GM19463 (cell line): Measurements from ENCODE around the gene TSPAN10.

Source experiments
- ATAC-seq: cut with Tn5 transposase; IDR thresholded peaks from one replicate; pipeline ENCODE4 v1.9.1; 2021; ENCODE audit warnings: mild to moderate bottlenecking, moderate library complexity; ENCODE audit not compliant: unreplicated experiment

TSPAN10 gene

DNA sequence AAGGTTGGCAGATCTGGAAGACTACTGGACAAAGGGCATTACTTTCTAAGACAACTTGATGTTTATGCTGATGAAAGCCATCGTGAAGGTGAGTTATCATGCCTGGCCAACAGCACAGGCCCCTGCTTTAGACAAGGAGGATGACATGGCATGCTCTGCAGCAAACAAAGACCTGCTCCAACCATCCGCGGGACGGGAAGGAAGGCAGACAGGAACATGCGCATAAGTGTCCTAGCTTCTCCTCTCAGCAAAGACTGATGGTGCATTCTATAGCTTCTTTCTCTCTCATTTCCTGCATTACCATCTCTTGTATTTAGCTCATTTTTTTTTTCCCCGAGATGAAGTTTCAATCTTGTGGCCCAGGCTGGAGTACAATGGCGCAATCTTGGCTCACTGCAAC, 5.5 kb upstream of the TSPAN10 start:
- ATAC-seq, result no peak

DNA sequence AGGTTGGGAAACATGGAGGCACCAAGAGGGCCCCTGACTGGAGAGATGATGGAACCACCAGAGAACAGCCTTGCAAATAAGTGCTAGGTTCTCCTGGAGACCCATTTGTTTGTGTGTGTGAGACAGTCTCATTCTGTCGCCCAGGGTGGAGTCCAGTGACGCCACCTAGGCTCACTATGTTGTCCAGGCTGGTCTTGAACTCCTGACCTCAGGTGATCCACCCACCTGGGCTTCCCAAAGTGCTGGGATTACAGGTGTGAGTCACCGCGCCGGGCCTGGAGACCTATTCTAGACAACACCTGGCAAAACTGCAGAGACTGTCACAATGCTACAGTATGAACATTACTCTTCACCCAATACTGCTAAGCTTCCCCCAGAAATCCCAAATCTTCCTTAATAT, 1.6 kb upstream of the TSPAN10 start:
- ATAC-seq, result no peak

DNA sequence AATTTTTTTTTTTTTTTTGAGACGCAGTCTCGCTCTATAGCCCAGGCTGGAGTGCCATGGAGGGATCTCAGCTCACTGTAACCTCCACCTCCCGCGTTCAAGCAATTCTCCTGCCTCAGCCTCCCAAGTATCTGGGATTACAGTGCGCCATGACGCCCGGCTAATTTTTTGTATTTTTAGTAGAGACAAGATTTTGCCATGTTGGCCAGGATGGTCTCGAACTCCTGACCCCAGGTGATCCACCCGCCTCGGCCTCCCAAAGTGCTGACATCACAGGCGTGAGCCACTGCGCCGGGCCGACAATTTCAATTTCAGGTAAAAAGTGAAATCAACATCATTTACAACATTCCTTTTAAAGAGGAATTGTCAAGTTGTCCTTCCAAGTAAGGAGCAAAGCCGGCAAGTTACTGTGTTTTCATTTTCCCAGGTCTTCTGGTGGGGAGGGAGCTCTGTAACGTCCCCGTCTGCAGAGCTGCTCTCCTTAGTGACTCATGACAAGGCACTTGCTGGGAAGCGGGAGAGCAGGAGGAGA, 957 bp upstream of the TSPAN10 start:
- ATAC-seq, result no peak

DNA sequence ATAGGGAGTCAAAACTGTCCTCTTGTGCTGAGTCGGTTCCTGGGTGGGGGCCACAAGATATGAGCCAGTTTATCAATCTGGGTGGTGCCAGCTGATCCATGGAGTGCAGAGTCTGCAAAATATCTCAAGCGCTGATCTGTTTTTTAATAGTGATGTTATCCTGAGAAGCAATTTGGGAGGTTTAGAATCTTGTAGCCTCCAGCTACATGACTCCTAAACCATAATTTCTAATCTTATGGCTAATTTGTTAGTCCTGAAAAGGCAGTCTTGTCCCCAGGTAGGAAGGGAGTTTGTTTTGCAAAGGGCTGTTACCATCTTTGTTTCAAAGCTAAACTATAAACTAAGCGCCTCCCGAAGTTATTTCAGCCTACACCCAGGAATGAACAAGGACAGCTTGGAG, 1.7 kb downstream of the TSPAN10 start:
- ATAC-seq, result no peak

DNA sequence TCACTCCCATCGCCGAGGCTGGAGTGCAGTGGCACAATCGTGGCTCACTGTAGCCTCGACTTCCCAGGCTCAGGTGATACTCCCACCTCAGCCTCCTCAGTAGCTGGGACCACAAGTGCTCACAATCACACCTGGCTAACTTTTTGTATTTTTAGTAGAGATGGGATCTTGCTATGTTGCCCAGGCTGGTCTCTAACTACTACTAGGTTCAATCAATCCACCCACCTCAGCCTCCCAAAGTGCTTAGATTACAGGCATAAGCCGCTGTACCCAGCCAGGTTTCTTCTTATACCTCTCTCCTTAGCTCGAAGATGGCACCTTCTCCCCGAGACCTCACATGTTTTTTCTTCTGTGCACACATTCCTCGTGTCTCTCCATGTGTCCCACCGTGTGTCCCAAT, 3.0 kb downstream of the TSPAN10 start:
- no peak for ATAC-seq

DNA sequence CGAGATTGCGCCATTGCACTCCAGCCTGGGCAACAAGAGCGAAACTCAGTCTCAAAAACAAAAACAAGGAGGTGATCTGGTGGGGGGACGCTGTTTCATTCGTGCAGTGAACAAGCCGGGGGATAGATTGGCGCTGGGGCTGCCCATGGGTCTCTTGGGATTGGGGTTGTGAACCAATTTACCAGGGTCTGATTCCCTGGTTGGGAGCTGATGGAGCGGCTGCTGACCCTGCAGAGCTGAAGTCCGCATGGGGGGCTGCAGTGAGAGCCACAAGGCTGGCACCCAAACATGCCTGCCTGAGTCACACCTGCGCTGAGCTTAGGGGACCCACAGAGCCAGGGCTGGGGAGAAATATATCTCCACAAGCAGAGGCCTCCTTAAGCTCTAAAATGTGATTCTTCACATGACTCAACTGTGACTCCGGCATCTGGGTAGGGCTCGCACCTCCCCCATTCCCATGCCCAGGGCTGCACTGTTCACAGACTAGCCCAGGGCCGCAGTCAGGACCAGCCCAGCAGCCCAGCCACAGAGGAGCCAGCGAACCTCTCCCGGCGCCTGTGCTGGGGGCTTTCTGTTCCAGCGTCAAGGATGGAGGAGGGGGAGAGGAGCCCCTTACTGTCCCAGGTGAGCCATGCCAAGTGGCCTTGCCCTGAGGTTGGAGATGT, 5.0 kb downstream of the TSPAN10 start:
- no peak for ATAC-seq

DNA sequence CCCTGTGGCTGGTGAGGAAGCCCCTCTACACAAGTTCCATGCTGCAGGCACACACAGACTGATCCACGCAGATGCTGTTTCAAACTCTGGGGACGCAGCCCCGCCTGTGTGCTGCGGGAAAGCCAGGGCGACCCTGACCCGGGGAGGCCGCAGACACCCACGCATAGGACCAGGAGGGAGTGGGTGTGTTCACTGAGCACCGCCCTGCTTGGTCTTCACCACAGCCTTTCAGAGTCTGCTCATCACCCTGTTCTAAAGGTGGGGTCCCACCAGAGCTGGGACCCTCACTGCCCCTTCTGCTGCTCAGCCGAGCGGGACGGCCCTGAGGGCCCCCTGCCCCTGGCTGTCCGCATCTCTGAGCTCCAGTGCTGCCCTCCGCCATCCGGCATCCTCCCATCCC, 7.5 kb downstream of the TSPAN10 start:
- ATAC-seq, result no peak

DNA sequence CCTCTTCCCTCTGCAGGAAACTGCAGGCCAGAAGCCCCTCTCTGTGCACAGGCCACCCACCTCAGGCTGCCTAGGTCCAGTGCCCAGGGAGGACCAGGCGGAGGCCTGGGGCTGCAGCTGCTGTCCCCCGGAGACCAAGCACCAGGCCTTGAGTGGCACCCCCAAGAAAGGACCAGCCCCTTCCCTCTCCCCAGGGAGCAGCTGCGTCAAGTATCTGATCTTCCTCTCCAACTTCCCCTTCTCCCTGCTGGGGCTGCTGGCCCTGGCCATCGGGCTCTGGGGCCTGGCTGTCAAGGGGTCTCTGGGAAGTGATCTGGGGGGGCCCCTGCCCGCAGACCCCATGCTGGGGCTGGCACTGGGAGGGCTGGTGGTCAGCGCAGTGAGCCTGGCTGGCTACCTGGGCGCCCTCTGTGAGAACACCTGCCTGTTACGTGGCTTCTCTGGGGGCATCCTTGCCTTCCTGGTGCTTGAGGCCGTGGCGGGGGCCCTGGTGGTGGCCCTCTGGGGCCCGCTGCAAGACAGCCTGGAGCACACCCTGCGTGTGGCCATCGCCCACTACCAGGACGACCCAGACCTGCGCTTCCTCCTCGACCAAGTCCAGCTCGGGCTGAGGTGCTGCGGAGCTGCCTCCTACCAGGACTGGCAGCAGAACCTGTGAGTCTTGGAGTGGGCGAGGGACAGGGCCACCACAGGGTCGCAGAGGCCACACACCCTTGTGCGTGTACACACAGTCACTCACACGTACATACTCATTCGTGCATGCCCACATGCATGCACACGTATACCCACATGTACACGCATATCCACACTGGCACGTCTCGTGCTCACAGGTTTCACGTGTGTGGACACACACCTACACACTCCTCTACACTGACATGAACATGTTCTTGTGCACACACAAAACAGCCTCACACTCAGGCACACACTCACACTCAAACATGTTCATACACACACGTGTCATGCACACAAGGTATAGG, 8.3 kb downstream of the TSPAN10 start:
- ATAC-seq, result no peak

DNA sequence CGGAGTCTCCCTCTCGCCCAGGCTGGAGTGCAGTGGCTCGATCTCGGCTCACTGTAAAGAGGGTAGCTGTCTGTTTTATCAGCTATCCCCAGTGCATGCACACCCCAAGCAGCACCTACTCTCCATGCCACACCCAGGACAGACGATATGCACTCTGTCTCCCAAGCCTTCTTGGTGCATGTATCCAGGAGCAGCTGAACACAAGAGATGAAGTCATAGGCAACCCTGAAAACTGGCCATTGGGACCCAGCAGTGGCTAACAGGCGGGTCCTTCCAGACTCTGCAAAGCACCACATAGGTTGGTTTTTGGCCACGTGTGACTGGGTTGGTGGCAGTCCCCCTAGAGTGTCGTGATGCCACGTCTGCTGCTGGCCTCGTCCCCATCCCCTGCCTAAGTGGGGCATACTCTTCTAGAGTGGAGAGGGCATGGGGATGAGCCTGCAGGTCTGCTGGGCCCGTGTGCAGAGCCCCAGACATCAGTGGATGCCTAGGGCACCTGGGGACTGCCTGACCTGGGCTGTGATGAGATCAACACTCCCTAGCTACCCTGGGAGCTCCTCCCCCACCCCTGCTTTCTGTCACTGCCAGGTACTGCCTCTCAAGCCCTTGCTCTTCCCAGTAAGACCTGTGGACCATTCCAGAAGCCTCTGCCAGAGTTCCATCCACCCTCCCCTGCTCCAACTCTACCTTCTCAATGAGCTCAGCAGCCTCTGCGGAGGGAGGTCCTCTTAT, 10.0 kb downstream of the TSPAN10 start:
- ATAC-seq, result no peak

DNA sequence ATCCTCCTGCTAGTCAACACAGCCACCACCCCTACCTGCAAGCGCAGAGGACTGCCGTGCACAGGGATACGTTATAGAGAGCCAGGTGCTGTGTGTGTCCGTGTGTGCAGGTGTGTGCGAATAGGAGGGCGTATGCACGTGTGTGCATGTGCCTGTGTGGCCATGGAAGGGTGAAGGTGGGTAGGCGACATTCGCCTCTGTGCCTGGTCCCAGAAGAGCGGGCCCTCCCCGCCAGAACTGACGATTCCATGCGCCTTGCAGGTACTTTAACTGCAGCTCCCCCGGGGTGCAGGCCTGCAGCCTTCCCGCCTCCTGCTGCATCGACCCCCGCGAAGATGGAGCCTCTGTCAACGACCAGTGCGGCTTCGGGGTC, 10.6 kb downstream of the TSPAN10 start:
- no peak for ATAC-seq

DNA sequence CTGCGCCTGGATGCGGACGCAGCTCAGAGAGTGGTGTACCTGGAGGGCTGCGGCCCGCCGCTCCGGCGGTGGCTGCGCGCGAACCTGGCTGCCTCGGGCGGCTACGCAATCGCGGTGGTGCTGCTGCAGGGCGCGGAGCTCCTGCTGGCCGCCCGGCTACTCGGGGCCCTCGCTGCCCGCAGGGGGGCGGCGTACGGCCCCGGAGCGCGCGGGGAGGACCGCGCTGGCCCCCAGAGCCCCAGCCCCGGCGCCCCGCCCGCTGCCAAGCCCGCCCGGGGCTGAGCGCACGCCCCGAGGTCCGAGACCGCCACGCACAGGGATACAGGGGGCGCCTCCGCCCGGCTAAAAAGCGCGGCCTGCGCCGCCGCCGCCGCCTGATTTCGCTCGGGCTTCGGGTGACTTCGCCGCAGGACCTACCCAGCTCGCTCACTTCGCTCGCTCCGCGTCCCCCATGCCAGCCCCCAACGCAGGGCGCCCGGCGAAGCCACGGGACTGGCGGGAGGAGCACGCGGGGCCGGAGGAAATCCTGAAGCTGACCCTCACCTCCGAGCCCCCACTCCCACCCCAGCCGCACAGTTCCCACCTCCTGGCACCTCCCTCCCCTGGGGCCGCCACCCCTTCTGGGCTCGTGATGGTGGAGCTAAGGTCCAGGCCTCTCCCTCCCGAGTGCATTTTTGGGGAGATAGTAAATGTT, 11.2 kb downstream of the TSPAN10 start:
- ATAC-seq, result no peak

DNA sequence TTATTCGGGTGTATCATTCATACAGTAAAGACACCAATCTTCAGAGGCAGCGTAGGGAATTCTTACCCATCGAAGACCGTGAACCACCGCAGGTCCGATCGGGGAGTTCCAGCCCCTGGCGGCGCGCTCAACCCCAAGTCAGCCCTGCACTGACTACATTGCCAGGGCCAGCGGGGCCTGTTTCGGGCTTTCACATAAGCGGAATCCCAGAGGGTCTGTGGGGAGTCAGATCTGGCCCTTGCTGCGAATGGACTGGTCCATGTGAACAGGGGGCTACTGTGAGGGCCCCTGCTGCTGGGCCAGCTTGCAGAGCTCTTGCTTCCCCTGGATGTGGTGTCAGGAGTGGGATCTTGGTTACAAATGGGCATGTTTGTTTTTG, 11.7 kb downstream of the TSPAN10 start:
- no peak for ATAC-seq

DNA sequence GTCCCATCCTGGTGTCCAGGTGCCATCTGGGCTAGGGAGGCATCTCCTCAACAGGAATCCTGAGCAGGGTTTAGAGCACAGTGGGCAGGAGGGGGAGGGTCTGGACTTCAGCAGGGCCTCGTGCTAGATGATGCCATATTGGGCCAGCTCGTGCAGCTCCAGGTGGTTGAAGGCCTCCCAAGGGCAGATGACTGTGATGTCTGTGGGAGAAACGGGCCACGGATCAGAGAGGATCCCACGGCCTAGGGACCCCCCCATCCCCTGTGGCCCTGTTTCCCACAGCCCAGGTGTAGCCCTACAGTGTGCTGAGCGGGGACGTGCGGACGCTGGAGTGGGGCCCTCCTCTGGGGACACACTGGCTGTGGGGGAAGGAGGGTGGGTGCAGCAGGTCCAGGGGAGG, 14.0 kb downstream of the TSPAN10 start:
- no peak for ATAC-seq

DNA sequence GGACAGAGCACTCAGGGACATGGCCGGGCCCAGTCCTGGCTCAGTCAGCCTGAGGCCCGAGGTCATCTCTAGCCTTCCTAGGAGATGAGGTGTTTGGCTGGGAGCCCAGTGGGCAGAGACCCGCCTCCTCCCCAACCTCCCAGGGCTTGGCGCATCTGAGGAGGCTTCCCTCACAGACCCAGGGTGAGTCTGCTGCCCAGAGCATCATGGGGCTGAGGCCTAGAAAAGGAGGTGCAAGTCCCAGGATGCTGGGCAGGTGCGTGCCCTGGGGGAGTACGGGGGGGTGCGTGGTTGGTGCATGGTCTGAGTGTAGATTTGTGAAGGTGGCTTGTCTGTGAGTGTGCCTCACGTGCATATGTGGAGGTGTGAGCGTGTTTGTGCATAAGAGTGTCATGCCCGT, 14.7 kb downstream of the TSPAN10 start:
- ATAC-seq, result no peak

DNA sequence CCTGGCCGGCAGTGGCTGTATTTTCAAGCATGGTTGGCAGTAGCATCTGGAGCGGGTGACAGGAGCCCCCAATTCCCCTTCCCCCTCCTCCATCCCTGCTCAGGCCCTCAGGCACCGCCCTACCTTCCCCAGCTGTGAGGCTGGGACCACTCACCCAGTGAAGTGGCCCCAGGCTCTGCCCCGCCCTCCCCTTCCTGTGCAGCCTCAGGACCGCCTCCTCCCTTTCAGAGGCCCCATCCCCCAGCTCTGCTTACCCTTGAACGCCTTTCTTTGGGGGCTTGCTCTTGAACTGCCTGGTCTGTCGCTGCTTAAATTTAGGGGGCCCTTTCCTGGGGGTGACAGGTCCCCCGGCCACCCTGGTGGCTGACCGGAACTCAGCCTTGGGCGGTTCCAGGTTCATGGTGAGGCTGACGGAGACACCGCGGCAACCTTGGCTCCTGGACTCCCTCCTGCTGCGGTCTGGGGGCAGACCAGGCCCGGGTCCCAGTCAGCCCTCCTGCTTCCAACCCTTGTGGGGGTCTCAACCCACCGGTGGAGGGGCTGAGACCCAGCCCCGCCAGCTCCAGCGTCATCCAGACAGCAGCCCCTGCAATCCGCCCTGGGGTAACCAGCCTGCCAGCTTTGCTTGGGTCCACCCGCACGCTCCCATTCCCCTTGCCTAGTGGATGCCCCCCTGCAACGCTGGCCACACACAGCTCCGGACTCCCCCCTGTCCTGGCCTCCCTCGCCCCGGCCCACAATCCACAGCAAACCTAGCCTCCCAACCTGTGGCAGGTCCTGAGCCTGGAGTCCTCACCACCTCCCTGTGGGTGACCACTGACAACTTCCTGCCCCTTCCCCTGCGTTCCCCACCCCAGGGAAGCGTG, 16.1 kb downstream of the TSPAN10 start:
- ATAC-seq, result no peak

DNA sequence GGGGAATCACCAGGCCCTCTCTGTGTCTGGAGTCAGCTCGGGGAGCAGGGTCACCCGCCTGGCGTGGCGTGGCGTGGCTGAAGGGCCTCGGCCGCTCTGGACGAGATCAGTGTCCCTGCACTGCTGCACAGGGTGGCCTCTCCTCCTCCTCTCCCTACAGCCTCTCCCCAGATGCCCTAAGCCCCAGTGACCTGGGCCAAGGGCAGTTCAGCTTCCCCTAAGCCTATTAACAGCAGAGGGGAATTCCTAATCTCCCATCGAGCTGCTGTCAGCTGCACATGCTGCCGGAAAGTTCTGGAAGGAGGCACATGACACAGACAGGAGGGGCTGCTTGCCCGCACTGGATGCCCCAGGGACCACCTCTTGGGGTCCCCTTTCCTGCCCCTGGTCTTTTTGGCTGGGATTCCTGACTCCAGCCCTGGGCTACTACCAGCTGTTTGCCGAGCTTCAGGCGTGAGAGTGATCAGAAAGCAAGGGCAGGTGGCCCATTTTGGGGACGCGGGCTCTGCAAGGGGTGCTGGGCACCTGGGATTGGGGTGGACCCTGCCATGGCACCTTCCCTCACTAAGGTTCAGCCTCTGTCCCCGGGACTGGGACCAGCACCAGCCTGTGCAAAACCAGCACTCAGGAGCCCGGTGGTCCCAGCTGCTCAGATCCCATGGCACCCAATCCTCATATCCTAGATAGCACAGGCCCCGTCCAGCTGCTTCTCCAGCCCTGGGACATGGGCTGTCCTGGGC, 18.6 kb downstream of the TSPAN10 start:
- no peak for ATAC-seq

DNA sequence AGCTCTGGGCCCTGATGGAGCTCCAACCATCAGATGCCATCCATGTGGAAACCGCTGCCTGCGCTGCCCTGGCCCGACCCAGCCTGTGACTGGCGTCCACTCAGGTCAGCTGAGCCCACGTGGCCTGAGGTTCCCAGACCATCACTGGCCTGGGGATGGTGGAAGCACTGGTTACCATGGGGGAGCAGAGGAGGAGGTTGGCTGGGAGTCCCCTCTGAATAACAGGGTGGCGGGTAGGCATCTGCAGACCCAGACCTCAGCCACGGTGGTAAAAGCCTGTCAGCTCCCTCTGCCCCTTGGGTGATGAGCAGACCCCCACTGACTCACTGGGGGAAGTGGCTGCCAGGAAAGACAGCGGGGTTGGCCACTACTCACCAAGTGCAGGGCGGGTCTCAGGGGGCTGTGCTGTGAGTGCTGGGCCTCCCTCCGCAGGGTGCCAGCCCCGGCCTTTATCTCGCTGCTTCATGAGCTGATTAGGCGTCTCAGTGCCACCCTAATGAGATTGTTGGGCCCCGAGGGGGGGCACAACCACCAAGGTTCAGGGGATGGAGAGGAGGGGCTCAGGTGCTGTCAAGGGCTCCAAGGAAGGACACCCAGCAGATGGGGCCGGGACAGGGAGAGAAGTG, 19.2 kb downstream of the TSPAN10 start, which contains the start of gene PDE6G:
PDE6G (minus strand) TSS at position 425 of the 626 bp plus-strand sequence. CDS start 3,237 bp downstream, outside the sequence.
- no peak for ATAC-seq

DNA sequence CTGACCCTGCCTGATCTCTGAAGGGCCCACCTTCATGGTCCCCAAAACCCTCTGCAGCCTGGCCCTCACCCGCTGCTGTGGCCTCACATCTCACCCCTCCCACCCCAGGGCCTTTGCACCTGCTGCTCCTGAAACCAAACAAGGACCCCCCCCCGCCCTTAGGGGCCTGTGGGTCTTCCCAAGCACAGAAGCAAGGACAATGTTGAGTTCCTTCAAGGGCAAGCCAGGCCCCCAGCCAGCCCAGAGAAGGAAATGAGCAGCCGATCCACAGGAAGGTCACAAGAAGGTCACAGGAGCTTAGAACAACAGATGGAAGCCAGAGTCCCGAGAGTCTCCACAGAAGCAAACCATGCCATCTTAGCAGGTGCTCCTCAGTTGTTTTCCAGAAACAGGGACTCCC, 19.8 kb downstream of the TSPAN10 start:
- no peak for ATAC-seq

DNA sequence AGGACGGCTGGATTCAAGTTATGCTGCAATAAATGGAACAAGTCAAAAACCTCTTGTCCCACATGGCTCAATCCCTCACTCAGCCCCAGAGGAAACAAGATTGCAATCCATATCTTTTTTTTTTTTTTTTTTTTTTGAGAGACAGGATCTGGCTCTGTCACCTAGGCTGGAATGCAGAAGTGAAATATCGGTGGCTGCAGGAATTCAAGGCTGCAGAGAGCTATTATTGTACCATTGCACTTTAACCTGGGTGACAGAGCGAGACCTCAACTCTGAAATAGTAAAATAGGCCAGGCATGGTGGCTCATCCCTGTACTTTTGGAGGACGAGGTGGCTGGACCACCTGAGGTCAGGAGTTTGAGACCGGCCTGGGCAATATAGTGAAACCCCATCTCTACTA, 22.0 kb downstream of the TSPAN10 start:
- ATAC-seq, result no peak
